K562 (cell line): ENCODE data around the gene N4BP2. TPM values are rescaled to one million over a fixed set of nuclear protein-coding genes. Genes with fewer than 3 reads are reported as not detected.

Source experiments
- CHD4 ChIP-seq: fragments of 200-600 bp; sonication (generic); IDR thresholded peaks from 3 replicates; pipeline ENCODE4 v1.6.1; 2012; ENCODE audit warnings: low read depth, mild to moderate bottlenecking, mixed read lengths, low read length, inconsistent platforms; ENCODE audit not compliant: insufficient read depth, insufficient replicate concordance, poor library complexity, severe bottlenecking
- CTBP1 ChIP-seq: fragments of 450-650 bp; IDR thresholded peaks from 2 replicates; pipeline ENCODE4 v1.6.1; 2016; ENCODE audit warnings: borderline replicate concordance
- DIDO1 ChIP-seq: fragments of 450-650 bp; IDR thresholded peaks from 2 replicates; pipeline ENCODE4 v1.6.1; 2016; ENCODE audit warnings: low read depth, missing biosample characterization, missing genetic modification characterization
- EWSR1 ChIP-seq: fragments of 450-650 bp; IDR thresholded peaks from 2 replicates; pipeline ENCODE4 v1.6.1; 2018; ENCODE audit warnings: borderline replicate concordance, mild to moderate bottlenecking, low read depth, moderate library complexity; ENCODE audit not compliant: partially characterized antibody
- FOS ChIP-seq: IDR thresholded peaks from 3 replicates; pipeline ENCODE4 v1.6.1; 2011; ENCODE audit not compliant: insufficient read length; ENCODE audit errors: extremely low read depth
- HOXB6 ChIP-seq: fragments of 250-450 bp; sonication (Bioruptor Pico); IDR thresholded peaks from 2 replicates; pipeline ENCODE4 v1.5.1; 2022; ENCODE audit warnings: mild to moderate bottlenecking, borderline replicate concordance
- KHSRP ChIP-seq: fragments of 450-650 bp; IDR thresholded peaks from 2 replicates; pipeline ENCODE4 v1.6.1; 2017
- L3MBTL2 ChIP-seq: fragments of 450-650 bp; IDR thresholded peaks from 2 replicates; pipeline ENCODE4 v1.6.1; 2016; ENCODE audit warnings: mild to moderate bottlenecking, moderate library complexity
- MAFK ChIP-seq: IDR thresholded peaks from 2 replicates; pipeline ENCODE4 v1.6.1; 2011; ENCODE audit warnings: low read length, improper control_type of control experiment
- PCBP1 ChIP-seq: fragments of 200-400 bp; formaldehyde crosslinking; IDR thresholded peaks from 2 replicates; pipeline ENCODE4 v1.6.1; 2018; ENCODE audit warnings: mild to moderate bottlenecking, low read depth, low read length; ENCODE audit not compliant: poor library complexity, severe bottlenecking
- POU5F1 ChIP-seq: fragments of 150-350 bp; IDR thresholded peaks from 2 replicates; pipeline ENCODE4 v1.6.1; 2014; ENCODE audit warnings: borderline replicate concordance, low read length, low read depth, mild to moderate bottlenecking; ENCODE audit not compliant: partially characterized antibody
- PRPF4 ChIP-seq: fragments of 200-400 bp; formaldehyde crosslinking; IDR thresholded peaks from one replicate; pipeline ENCODE4 v1.6.1; 2017; ENCODE audit warnings: low read length, low read depth, mild to moderate bottlenecking; ENCODE audit not compliant: insufficient read depth, poor library complexity, severe bottlenecking
- RFX1 ChIP-seq: fragments of 450-650 bp; IDR thresholded peaks from 2 replicates; pipeline ENCODE4 v1.6.1; 2016; ENCODE audit warnings: mild to moderate bottlenecking, moderate library complexity
- SMARCC2 ChIP-seq: fragments of 450-650 bp; IDR thresholded peaks from 2 replicates; pipeline ENCODE4 v1.6.1; 2017; ENCODE audit warnings: antibody characterized with exemption, moderate library complexity, mild to moderate bottlenecking, low read depth
- SMC3 ChIP-seq: conservative IDR thresholded peaks from 2 replicates; pipeline ENCODE4 v1.6.1; 2011; ENCODE audit warnings: low read depth, low read length, improper control_type of control experiment; ENCODE audit not compliant: insufficient read depth
- SREBF1 ChIP-seq: fragments of 150-350 bp; IDR thresholded peaks from 2 replicates; pipeline ENCODE4 v1.6.1; 2014; ENCODE audit warnings: antibody characterized with exemption, low read depth, low read length, borderline replicate concordance
- TAF1 ChIP-seq: IDR thresholded peaks from 2 replicates; pipeline ENCODE4 v1.6.1; 2011; ENCODE audit warnings: mild to moderate bottlenecking, low read length, moderate library complexity; ENCODE audit not compliant: insufficient read depth, control insufficient read depth, severe bottlenecking; ENCODE audit errors: extremely low read depth
- ZNF766 ChIP-seq: fragments of 200-800 bp; sonication (Bioruptor generic); conservative IDR thresholded peaks from 2 replicates; pipeline ENCODE4 v1.6.1; 2016; ENCODE audit warnings: missing genetic modification characterization, missing compliant biosample characterization
- ZNF780A ChIP-seq: fragments of 250-450 bp; sonication (Bioruptor Pico); IDR thresholded peaks from 2 replicates; pipeline ENCODE4 v1.5.0; 2021; ENCODE audit warnings: mild to moderate bottlenecking
- polyA plus RNA-seq, 8 experiments: library from polyadenylated mRNA; depleted of rRNA in 4 of 8; stranded (reverse) in 5 of 8; unstranded in 3 of 8; fragments of >200 nt; fragmentation: Nextera tagmentation in 2 of 8; fragmentation: Illumina TruSeq in 1 of 8; extraction: Ambion mirVana in 2 of 8; extraction: Trizol in 1 of 8; gene quantifications; 2 replicates each; pipeline versions ENCODE4 v1.2.1 to v1.2.3, GENCODE V29; 2011 to 2014; ENCODE audit warnings: inconsistent platforms in 1 of 8, missing spikeins in 1 of 8
- total RNA-seq, 7 experiments: library from RNA; depleted of rRNA in 6 of 7; stranded (reverse); fragments of >200 nt in 6 of 7; fragmentation: Illumina TruSeq in 2 of 7; extraction: Trizol in 2 of 7; gene quantifications; 2 replicates each; pipeline versions ENCODE4 v1.2.1 to v1.2.3, GENCODE V29; 2011 to 2021; ENCODE audit warnings: low replicate concordance in 1 of 7
- TF ChIP-seq, protein P1 (sequence below): sonication (generic); formaldehyde crosslinking; IDR thresholded peaks from 2 replicates; pipeline ENCODE4 v1.8.0; 2022; ENCODE audit warnings: mild to moderate bottlenecking, missing genetic modification reagents
- TF ChIP-seq, protein P2 (sequence below): fragments of 450-650 bp; formaldehyde crosslinking; IDR thresholded peaks from 2 replicates; pipeline ENCODE4 v1.4.0; 2020; ENCODE audit warnings: mild to moderate bottlenecking, moderate library complexity
- TF ChIP-seq, protein P3 (sequence below): fragments of 250-450 bp; sonication (Bioruptor Pico); IDR thresholded peaks from 2 replicates; pipeline ENCODE4 v1.5.0; 2022; ENCODE audit warnings: mild to moderate bottlenecking

Gene N4BP2
- total and polyA plus RNA-seq, 9 of the 15 experiments (the other 6 are each of a cell fraction or from before 2014, with no cell fraction given) = 2.7 to 12.6 (median 7.6) TPM

DNA sequence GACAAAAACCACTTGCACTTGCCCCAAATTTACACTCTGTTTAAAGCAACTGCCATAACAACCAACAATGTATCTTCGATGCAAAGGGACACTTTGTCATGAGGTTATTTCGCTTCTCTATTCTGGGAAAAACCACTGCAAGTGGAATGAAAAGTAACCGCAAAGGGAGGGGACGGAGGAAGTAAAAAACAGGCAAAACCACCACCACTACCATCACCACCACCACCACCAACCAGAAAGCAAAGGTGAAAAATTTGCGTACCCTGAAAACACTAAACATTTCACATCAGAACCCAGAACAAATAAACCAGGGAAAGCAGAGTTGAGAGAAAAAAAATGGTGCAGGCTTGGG, 1.2 kb upstream of the N4BP2 start (continued):
- TF ChIP-seq, protein P1, sequence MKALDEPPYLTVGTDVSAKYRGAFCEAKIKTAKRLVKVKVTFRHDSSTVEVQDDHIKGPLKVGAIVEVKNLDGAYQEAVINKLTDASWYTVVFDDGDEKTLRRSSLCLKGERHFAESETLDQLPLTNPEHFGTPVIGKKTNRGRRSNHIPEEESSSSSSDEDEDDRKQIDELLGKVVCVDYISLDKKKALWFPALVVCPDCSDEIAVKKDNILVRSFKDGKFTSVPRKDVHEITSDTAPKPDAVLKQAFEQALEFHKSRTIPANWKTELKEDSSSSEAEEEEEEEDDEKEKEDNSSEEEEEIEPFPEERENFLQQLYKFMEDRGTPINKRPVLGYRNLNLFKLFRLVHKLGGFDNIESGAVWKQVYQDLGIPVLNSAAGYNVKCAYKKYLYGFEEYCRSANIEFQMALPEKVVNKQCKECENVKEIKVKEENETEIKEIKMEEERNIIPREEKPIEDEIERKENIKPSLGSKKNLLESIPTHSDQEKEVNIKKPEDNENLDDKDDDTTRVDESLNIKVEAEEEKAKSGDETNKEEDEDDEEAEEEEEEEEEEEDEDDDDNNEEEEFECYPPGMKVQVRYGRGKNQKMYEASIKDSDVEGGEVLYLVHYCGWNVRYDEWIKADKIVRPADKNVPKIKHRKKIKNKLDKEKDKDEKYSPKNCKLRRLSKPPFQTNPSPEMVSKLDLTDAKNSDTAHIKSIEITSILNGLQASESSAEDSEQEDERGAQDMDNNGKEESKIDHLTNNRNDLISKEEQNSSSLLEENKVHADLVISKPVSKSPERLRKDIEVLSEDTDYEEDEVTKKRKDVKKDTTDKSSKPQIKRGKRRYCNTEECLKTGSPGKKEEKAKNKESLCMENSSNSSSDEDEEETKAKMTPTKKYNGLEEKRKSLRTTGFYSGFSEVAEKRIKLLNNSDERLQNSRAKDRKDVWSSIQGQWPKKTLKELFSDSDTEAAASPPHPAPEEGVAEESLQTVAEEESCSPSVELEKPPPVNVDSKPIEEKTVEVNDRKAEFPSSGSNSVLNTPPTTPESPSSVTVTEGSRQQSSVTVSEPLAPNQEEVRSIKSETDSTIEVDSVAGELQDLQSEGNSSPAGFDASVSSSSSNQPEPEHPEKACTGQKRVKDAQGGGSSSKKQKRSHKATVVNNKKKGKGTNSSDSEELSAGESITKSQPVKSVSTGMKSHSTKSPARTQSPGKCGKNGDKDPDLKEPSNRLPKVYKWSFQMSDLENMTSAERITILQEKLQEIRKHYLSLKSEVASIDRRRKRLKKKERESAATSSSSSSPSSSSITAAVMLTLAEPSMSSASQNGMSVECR = no peak
- TF ChIP-seq, protein P2, sequence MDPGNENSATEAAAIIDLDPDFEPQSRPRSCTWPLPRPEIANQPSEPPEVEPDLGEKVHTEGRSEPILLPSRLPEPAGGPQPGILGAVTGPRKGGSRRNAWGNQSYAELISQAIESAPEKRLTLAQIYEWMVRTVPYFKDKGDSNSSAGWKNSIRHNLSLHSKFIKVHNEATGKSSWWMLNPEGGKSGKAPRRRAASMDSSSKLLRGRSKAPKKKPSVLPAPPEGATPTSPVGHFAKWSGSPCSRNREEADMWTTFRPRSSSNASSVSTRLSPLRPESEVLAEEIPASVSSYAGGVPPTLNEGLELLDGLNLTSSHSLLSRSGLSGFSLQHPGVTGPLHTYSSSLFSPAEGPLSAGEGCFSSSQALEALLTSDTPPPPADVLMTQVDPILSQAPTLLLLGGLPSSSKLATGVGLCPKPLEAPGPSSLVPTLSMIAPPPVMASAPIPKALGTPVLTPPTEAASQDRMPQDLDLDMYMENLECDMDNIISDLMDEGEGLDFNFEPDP (CRISPR knock-in tag) = no peak
- TF ChIP-seq, protein P3, sequence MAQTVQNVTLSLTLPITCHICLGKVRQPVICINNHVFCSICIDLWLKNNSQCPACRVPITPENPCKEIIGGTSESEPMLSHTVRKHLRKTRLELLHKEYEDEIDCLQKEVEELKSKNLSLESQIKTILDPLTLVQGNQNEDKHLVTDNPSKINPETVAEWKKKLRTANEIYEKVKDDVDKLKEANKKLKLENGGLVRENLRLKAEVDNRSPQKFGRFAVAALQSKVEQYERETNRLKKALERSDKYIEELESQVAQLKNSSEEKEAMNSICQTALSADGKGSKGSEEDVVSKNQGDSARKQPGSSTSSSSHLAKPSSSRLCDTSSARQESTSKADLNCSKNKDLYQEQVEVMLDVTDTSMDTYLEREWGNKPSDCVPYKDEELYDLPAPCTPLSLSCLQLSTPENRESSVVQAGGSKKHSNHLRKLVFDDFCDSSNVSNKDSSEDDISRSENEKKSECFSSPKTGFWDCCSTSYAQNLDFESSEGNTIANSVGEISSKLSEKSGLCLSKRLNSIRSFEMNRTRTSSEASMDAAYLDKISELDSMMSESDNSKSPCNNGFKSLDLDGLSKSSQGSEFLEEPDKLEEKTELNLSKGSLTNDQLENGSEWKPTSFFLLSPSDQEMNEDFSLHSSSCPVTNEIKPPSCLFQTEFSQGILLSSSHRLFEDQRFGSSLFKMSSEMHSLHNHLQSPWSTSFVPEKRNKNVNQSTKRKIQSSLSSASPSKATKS (CRISPR knock-in tag) = no peak
- TF ChIP-seq FOS (no peak), ZNF780A (CRISPR knock-in tag) (no peak), PCBP1 (no peak), CHD4 (no peak), HOXB6 (CRISPR knock-in tag) (no peak), POU5F1 (no peak), SREBF1 (no peak), ZNF766 (CRISPR knock-in tag) (no peak), KHSRP (no peak; the same call in 1 of the 2 replicates), EWSR1 (no peak), DIDO1 (0 out of 2 replicates have a peak, but pooled peaks have one; percentile 43), SMC3 (no peak), RFX1 (peak; percentile 71), L3MBTL2 (no peak), CTBP1 (no peak), SMARCC2 (peak; percentile 61; the same call in 1 of the 2 replicates), MAFK (no peak), TAF1 (no peak), PRPF4 (no peak)
